Measurements from ENCODE around the gene ANKRD55.
"Not testable (repeated sequence)": the region's sequence is repeated elsewhere in the genome, so short reads cannot be mapped to it uniquely, and the experiment has no call there.

The ANKRD55 gene

DNA sequence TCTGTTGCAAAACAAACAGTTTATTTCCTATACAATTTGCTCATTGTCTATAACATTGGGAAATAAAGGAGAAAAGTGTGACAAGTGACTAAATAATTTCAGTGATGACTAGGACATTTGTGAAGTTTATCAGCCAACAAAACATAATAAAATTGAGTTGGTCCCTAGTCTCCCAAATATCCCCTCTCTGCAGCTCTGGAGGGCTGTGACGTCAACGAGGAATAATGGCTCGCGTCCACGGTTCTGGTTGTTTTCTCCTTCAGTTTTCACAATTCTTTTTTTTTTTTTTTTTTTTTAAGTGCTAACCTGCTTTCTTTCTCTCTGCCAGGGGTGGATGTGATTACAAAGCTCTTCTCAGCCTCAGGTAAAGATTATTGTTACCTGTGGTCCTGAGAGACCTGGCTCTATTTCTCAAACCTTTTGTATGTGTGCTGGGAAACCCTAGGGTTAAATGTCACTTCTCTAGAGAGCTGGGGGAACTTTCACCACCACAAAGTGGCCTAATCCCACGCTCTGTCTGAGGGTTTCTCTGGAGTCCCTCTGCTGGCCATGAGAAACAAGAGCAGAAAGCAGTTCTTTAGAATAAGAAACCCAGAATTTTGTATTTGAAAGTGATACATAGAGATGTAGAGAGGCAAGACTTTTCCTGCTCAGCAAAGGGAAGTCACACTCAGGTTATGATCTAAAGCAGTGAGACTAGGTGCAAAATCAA, 36.2 kb upstream of the ANKRD55 start:
- no peak overlapping the region for H3K27ac ChIP-seq (ENCODE audit: low read depth, low read length)
- no peaks in the 10 kb centered on the region for H3K36me3 ChIP-seq (ENCODE audit: control insufficient read depth, insufficient read depth, low read length)
- H3K4me3 ChIP-seq (ENCODE audit: low read depth, low read length): no peak overlapping the region
- H3K9me3 ChIP-seq (ENCODE audit: control insufficient read depth, insufficient read depth, low read depth, low read length): no peaks in the 10 kb centered on the region
- no peak overlapping the region for H3K9ac ChIP-seq (ENCODE audit: low read length)
- H3K27me3 ChIP-seq (ENCODE audit: control insufficient read depth, insufficient read depth, low read length): no peaks in the 10 kb centered on the region
- no peaks in the 10 kb centered on the region; the same call in 1 of the 2 replicates for H3K4me1 ChIP-seq (ENCODE audit: control insufficient read depth, insufficient read depth, low read length)

DNA sequence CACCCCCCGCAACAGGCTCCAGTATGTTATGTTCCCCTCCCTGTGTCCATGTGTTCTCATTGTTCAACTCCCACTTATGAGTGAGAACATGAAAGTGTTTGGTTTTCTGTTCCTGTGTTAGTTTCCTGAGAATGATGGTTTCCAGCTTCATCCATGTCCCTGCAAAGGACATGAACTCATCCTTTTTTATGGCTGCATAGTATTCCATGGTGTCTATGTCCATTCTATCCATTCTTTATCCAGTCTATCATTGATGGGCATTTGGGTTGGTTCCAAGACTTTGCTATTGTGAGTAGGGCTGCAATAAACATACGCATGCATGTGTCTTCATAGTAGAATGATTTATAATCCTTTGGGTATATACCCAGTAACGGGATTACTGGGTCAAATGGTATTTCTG, 35.6 kb upstream of the ANKRD55 start:
- not testable (repeated sequence) for H3K4me3 ChIP-seq (ENCODE audit: low read depth, low read length); H3K4me1 ChIP-seq (ENCODE audit: control insufficient read depth, insufficient read depth, low read length); H3K36me3 ChIP-seq (ENCODE audit: control insufficient read depth, insufficient read depth, low read length); H3K9ac ChIP-seq (ENCODE audit: low read length); H3K27me3 ChIP-seq (ENCODE audit: control insufficient read depth, insufficient read depth, low read length); H3K27ac ChIP-seq (ENCODE audit: low read depth, low read length); H3K9me3 ChIP-seq (ENCODE audit: control insufficient read depth, insufficient read depth, low read depth, low read length)

DNA sequence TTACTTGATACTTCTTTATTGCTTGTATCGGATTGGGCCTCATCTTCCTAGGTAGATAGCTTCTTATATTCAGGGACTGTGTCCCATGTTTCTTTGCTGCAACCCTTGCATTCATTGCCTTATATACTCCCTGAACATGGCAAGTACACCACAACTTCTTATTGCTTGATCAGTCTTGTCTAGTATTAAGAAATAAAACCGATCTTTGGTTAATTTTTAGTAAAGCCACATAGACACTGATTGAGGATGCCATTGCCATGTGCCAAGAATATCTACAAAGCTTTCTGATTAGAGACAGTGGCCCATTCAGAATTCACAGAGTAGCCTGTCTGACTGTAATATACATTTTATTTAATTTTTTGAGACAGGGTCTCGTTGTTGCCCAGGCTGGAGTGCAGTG, 34.7 kb upstream of the ANKRD55 start:
- Histone ChIP-seq H3K4me1 (ENCODE audit: control insufficient read depth, insufficient read depth, low read length) (peaks cover 3% of the 10 kb centered on the region; the same call in 1 of the 2 replicates), H3K4me3 (ENCODE audit: low read depth, low read length) (no peak overlapping the region), H3K27me3 (ENCODE audit: control insufficient read depth, insufficient read depth, low read length) (no peaks in the 10 kb centered on the region), H3K9ac (ENCODE audit: low read length) (no peak overlapping the region), H3K27ac (ENCODE audit: low read depth, low read length) (no peak overlapping the region), H3K9me3 (ENCODE audit: control insufficient read depth, insufficient read depth, low read depth, low read length) (no peaks in the 10 kb centered on the region), H3K36me3 (ENCODE audit: control insufficient read depth, insufficient read depth, low read length) (no peaks in the 10 kb centered on the region)

DNA sequence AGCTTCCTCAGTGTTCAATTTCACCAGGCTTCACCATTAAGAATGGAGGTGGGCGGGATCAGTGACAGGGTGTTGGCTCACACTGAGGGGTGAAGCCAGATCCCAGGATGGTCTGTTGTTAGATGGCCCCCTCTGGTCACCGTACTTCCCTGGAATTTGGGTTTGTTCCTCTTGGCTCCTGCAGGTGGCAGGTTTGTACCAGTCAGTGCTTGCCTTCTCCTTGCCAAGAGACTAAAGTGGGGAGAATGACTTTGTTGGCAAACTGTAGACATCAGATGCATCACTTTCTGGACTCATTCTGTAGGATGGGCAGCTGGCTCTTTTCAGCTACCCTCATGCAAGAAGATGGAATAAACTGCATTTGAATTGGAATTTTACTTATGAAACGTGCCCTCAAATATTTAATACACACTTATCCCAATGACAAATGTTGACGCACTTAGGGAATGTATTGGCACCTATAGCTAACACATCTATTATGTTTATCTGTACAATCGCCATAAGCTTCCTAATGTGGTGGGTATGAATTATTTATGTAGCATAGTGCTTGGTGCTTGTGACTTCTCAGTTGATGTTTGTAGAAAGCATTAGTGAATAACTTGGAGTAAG, 31.4 kb upstream of the ANKRD55 start:
- 0 out of 2 replicates have a peak, but pooled peaks cover 2% of the 10 kb centered on the region for H3K9me3 ChIP-seq (ENCODE audit: control insufficient read depth, insufficient read depth, low read depth, low read length)
- H3K27ac ChIP-seq (ENCODE audit: low read depth, low read length): no peak overlapping the region
- H3K4me3 ChIP-seq (ENCODE audit: low read depth, low read length): no peak overlapping the region
- no peaks in the 10 kb centered on the region for H3K36me3 ChIP-seq (ENCODE audit: control insufficient read depth, insufficient read depth, low read length)
- H3K27me3 ChIP-seq (ENCODE audit: control insufficient read depth, insufficient read depth, low read length): no peaks in the 10 kb centered on the region
- no peak overlapping the region for H3K9ac ChIP-seq (ENCODE audit: low read length)
- peaks cover 3% of the 10 kb centered on the region; the same call in 1 of the 2 replicates for H3K4me1 ChIP-seq (ENCODE audit: control insufficient read depth, insufficient read depth, low read length)

DNA sequence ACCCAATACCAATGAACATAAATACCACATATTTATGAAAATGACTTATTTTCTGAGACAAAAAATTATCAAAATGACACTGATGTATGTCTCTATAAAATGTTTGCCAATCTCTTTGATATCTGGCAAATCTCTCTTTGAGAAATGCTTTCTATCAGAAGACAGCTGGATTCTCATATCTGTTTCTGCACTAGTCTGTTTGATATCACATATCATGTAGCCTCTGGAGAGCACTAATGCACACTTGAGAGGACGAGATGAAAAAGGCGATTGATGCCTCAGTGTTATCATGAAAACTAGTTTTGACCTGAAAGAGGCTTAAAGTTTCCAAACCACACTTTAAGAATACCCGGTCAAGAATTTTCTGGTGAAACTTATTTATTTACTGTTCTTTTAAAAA, 29.1 kb upstream of the ANKRD55 start:
- H3K36me3 ChIP-seq (ENCODE audit: control insufficient read depth, insufficient read depth, low read length): no peaks in the 10 kb centered on the region
- no peak overlapping the region for H3K27ac ChIP-seq (ENCODE audit: low read depth, low read length)

DNA sequence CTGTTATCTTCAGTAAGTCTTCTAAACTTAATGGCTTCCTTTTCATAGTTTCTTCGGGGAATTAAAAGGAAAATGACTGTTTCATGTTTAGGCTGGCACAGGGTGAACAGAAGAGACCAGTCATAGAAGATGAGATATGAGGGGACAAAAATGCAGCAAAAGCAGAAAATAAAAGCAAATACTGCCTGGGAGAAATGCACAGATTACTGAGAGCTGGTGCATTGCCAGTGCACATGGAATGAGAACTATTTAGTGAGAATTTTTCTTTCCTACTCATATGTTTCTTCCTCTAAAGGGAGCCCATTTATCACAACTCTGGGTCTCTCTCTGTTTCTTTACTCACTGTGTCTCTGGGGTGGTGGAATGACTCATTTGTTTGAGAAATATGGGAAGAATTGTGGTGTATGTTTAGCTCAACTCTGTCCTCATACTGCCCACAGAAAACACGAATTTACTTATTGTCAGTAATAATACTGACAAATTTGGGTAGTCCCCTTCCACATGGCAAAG, 25.9 kb upstream of the ANKRD55 start:
- Histone ChIP-seq H3K36me3 (ENCODE audit: control insufficient read depth, insufficient read depth, low read length) (no peaks in the 10 kb centered on the region), H3K9me3 (ENCODE audit: control insufficient read depth, insufficient read depth, low read depth, low read length) (peaks cover 12% of the 10 kb centered on the region), H3K27ac (ENCODE audit: low read depth, low read length) (no peak overlapping the region), H3K27me3 (ENCODE audit: control insufficient read depth, insufficient read depth, low read length) (no peaks in the 10 kb centered on the region), H3K4me1 (ENCODE audit: control insufficient read depth, insufficient read depth, low read length) (peaks cover under 1% of the 10 kb centered on the region; the same call in 1 of the 2 replicates), H3K4me3 (ENCODE audit: low read depth, low read length) (no peak overlapping the region), H3K9ac (ENCODE audit: low read length) (no peak overlapping the region)

More for the DNA sequence above, 29.1 kb upstream of the ANKRD55 start:
- H3K27me3 ChIP-seq (ENCODE audit: control insufficient read depth, insufficient read depth, low read length): no peaks in the 10 kb centered on the region
- H3K4me1 ChIP-seq (ENCODE audit: control insufficient read depth, insufficient read depth, low read length): peaks cover 3% of the 10 kb centered on the region; the same call in 1 of the 2 replicates
- no peak overlapping the region for H3K4me3 ChIP-seq (ENCODE audit: low read depth, low read length)
- H3K9me3 ChIP-seq (ENCODE audit: control insufficient read depth, insufficient read depth, low read depth, low read length): peaks cover 12% of the 10 kb centered on the region
- no peak overlapping the region for H3K9ac ChIP-seq (ENCODE audit: low read length)

DNA sequence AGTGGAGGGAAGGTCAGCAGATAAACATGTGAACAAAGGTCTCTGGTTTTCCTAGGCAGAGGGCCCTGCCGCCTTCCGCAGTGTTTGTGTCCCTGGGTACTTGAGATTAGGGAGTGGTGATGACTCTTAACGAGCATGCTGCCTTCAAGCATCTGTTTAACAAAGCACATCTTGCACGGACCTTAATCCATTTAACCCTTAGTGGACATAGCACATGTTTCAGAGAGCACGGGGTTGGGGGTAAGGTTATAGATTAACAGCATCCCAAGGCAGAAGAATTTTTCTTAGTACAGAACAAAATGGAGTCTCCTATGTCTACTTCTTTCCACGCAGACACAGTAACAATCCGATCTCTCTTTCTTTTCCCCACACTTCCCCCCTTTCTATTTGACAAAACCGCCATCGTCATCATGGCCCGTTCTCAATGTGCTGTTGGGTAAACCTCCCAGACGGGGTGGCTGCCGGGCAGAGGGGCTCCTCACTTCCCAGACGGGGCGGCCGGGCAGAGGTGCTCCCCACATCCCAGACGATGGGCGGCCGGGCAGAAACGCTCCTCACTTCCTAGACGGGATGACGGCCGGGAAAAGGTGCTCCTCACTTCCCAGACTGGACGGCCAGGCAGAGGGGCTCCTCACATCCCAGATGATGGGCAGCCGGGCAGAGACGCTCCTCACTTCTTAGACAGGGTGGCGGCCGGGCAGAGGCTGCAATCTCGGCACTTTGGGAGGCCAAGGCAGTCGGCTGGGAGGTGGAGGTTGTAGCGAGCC, 24.8 kb upstream of the ANKRD55 start:
- not testable (repeated sequence) for H3K4me1 ChIP-seq (ENCODE audit: control insufficient read depth, insufficient read depth, low read length); H3K27me3 ChIP-seq (ENCODE audit: control insufficient read depth, insufficient read depth, low read length); H3K9ac ChIP-seq (ENCODE audit: low read length); H3K27ac ChIP-seq (ENCODE audit: low read depth, low read length); H3K36me3 ChIP-seq (ENCODE audit: control insufficient read depth, insufficient read depth, low read length); H3K4me3 ChIP-seq (ENCODE audit: low read depth, low read length)
- H3K9me3 ChIP-seq (ENCODE audit: control insufficient read depth, insufficient read depth, low read depth, low read length): peaks cover 12% of the 10 kb centered on the region

DNA sequence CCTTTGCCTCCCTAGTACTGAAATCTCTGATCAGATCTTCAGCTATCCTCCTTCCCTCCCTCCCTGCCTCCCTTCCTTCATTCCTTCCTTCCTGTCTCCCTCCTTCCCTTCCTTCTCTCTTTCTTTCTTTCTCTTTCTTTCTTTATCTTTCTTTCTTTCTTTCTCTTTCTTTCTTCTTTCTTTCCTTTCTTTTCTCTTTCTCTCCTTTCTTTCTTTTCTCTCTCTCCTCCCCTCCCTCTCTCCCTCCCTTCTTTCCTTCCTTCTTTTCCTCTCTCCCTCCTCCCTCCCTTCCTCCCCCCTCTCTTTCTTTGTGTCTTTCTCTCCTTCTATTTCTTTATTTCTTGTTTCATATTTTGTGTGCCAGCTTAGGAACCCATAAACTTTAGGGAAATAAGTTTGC, 23.9 kb upstream of the ANKRD55 start:
- Histone ChIP-seq H3K4me3 (ENCODE audit: low read depth, low read length) (no peak overlapping the region), H3K9me3 (ENCODE audit: control insufficient read depth, insufficient read depth, low read depth, low read length) (peaks cover 12% of the 10 kb centered on the region), H3K36me3 (ENCODE audit: control insufficient read depth, insufficient read depth, low read length) (no peaks in the 10 kb centered on the region), H3K9ac (ENCODE audit: low read length) (no peak overlapping the region), H3K27ac (ENCODE audit: low read depth, low read length) (no peak overlapping the region), H3K4me1 (ENCODE audit: control insufficient read depth, insufficient read depth, low read length) (no peaks in the 10 kb centered on the region), H3K27me3 (ENCODE audit: control insufficient read depth, insufficient read depth, low read length) (no peaks in the 10 kb centered on the region)

DNA sequence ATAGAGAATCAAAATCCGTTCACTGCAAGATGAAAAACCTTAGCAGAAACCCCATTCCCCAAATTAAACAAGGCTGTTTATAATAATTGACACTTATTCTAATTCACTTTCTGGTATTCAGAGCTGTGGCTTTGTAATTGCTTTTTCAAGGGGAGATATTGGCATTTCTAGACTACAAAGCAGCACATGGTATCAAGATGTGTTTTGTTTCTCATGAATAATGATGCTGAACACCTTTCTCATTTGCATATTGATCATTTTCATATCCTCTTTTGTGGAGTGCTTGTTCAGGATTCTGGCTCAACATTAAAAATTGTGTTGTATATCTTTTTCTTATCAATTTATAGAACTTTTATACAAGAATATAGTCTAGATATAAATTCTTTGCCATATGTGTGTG, 22.4 kb upstream of the ANKRD55 start:
- Histone ChIP-seq H3K27me3 (ENCODE audit: control insufficient read depth, insufficient read depth, low read length) (no peaks in the 10 kb centered on the region), H3K4me1 (ENCODE audit: control insufficient read depth, insufficient read depth, low read length) (no peaks in the 10 kb centered on the region), H3K36me3 (ENCODE audit: control insufficient read depth, insufficient read depth, low read length) (no peaks in the 10 kb centered on the region), H3K4me3 (ENCODE audit: low read depth, low read length) (no peak overlapping the region), H3K27ac (ENCODE audit: low read depth, low read length) (no peak overlapping the region), H3K9ac (ENCODE audit: low read length) (no peak overlapping the region), H3K9me3 (ENCODE audit: control insufficient read depth, insufficient read depth, low read depth, low read length) (peaks cover 12% of the 10 kb centered on the region)

DNA sequence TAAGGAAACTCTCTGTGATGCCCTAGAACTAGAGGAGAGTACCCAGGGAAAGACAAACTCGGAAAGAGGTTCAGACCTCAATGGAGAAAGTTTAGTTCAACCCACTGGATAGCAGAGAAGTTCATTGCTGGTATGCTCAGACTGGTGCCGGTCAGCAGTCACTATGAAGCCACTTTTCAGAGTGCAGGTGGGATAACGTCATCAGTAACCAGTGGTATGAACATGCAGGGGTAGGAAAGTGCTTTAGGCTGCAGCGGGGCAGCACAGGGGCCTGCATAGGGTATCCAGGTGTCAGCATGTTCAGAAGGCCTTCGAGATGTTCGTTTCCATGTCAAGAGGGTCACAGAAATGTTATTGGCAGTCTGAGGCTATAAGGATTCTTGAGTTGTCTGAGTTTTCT, 20.8 kb upstream of the ANKRD55 start:
- no peaks in the 10 kb centered on the region for H3K4me1 ChIP-seq (ENCODE audit: control insufficient read depth, insufficient read depth, low read length)
- peaks cover 12% of the 10 kb centered on the region for H3K9me3 ChIP-seq (ENCODE audit: control insufficient read depth, insufficient read depth, low read depth, low read length)
- no peak overlapping the region for H3K9ac ChIP-seq (ENCODE audit: low read length)
- H3K4me3 ChIP-seq (ENCODE audit: low read depth, low read length): no peak overlapping the region
- H3K27ac ChIP-seq (ENCODE audit: low read depth, low read length): no peak overlapping the region
- H3K27me3 ChIP-seq (ENCODE audit: control insufficient read depth, insufficient read depth, low read length): no peaks in the 10 kb centered on the region
- H3K36me3 ChIP-seq (ENCODE audit: control insufficient read depth, insufficient read depth, low read length): no peaks in the 10 kb centered on the region

DNA sequence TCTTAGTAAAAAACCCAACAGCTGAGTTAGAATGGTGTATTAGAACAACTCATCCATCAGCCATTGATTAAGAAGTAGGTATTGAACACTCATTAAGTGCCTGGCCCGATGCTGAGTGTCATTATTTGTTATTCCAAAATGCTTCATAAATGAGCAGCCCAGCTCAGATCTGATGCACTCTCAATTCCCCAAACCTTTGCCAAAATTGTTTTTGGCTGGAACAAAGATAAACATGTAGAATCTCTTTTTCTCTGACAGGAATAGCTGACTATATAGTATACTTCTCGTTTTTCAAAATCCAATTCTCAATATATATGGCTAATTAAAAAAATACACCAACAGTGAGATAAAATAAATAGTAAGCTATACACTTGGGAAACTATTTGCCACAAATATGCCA, 20.0 kb upstream of the ANKRD55 start:
- H3K9ac ChIP-seq (ENCODE audit: low read length): no peak overlapping the region
- H3K9me3 ChIP-seq (ENCODE audit: control insufficient read depth, insufficient read depth, low read depth, low read length): peaks cover 6% of the 10 kb centered on the region; the same call in 1 of the 2 replicates
- no peaks in the 10 kb centered on the region for H3K36me3 ChIP-seq (ENCODE audit: control insufficient read depth, insufficient read depth, low read length)
- H3K27ac ChIP-seq (ENCODE audit: low read depth, low read length): no peak overlapping the region
- H3K4me3 ChIP-seq (ENCODE audit: low read depth, low read length): no peak overlapping the region
- no peaks in the 10 kb centered on the region for H3K4me1 ChIP-seq (ENCODE audit: control insufficient read depth, insufficient read depth, low read length)
- H3K27me3 ChIP-seq (ENCODE audit: control insufficient read depth, insufficient read depth, low read length): no peaks in the 10 kb centered on the region

Data from HUES6 (cell line).